Ishikawa (cell line): Measurements from ENCODE around the gene LIN28B.

Experiments used
- EGR1 ChIP-seq: IDR thresholded peaks from 2 replicates; pipeline ENCODE4 v1.6.1; 2012
- EP300 ChIP-seq: IDR thresholded peaks from 2 replicates; pipeline ENCODE4 v1.6.1; 2012; ENCODE audit warnings: borderline replicate concordance
- RAD21 ChIP-seq: IDR thresholded peaks from 2 replicates; pipeline ENCODE4 v1.6.1; 2012; ENCODE audit warnings: low read depth
- TF ChIP-seq, protein P1 (sequence below): IDR thresholded peaks from 2 replicates; pipeline ENCODE4 v1.6.1; 2012; ENCODE audit warnings: low read depth, mild to moderate bottlenecking

DNA sequence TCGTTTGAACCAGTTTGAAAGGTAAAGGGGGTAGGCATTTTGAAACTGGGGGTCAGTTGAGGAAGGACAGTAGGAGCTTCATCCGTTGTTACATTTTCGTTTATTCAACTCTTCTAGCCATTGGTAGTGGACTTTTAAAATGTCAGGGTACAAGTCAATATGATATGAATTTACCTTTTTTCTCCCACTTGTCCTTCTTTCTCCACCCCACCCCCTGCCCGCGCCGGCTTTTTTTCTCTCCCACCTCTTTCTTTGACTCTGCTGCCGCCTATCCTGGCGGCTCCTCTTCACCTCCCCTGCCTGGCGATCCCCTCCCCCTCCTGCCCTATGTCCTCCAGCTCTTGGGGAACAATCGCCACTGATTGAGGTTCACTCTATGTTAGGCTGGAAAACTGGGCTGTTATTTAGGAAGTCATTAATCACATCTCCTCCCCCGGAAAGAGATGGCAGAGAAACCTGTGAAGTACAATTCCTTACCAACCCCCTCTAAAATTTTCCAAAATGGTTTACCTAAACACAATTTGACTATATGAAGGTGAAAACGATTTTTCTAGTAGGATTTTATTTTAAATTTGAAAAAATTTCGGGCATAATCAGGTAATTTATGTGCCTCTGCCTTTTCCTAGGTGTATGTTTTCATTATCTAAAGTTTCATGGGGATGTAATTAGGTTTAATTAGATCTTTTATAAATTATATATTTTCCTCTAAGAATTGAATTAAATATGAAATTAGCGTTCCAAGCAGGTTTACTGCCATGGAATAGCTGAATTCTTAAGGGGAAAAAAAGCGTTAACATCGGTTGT lies 778 bp upstream of the LIN28B start:
- TF ChIP-seq, protein P1, sequence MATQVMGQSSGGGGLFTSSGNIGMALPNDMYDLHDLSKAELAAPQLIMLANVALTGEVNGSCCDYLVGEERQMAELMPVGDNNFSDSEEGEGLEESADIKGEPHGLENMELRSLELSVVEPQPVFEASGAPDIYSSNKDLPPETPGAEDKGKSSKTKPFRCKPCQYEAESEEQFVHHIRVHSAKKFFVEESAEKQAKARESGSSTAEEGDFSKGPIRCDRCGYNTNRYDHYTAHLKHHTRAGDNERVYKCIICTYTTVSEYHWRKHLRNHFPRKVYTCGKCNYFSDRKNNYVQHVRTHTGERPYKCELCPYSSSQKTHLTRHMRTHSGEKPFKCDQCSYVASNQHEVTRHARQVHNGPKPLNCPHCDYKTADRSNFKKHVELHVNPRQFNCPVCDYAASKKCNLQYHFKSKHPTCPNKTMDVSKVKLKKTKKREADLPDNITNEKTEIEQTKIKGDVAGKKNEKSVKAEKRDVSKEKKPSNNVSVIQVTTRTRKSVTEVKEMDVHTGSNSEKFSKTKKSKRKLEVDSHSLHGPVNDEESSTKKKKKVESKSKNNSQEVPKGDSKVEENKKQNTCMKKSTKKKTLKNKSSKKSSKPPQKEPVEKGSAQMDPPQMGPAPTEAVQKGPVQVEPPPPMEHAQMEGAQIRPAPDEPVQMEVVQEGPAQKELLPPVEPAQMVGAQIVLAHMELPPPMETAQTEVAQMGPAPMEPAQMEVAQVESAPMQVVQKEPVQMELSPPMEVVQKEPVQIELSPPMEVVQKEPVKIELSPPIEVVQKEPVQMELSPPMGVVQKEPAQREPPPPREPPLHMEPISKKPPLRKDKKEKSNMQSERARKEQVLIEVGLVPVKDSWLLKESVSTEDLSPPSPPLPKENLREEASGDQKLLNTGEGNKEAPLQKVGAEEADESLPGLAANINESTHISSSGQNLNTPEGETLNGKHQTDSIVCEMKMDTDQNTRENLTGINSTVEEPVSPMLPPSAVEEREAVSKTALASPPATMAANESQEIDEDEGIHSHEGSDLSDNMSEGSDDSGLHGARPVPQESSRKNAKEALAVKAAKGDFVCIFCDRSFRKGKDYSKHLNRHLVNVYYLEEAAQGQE, result no peak
- no peak for TF ChIP-seq EP300
- TF ChIP-seq RAD21, result no peak
- TF ChIP-seq EGR1, result no peak
